K562 (cell line): ENCODE results near the gene RCOR3. TPM values are rescaled to one million over a fixed set of nuclear protein-coding genes. Genes with fewer than 3 reads are reported as not detected.

Experiments used
- CBX1 ChIP-seq: sonication (generic); IDR thresholded peaks from 2 replicates; pipeline ENCODE4 v1.6.1; 2016; ENCODE audit warnings: antibody characterized with exemption, low read depth, mild to moderate bottlenecking
- MAFG ChIP-seq: fragments of 450-650 bp; conservative IDR thresholded peaks from 2 replicates; pipeline ENCODE4 v1.6.1; 2016; ENCODE audit warnings: missing genetic modification characterization, missing compliant biosample characterization
- NR1H2 ChIP-seq: sonication (generic); formaldehyde crosslinking; IDR thresholded peaks from 2 replicates; pipeline ENCODE4 v1.4.0; 2020; ENCODE audit warnings: mild to moderate bottlenecking, missing genetic modification reagents
- PHF8 ChIP-seq: fragments of 200-600 bp; sonication (generic); IDR thresholded peaks from 2 replicates; pipeline ENCODE4 v1.6.1; 2012; ENCODE audit warnings: mixed run types, mild to moderate bottlenecking, inconsistent platforms, low read length, moderate library complexity, borderline replicate concordance
- POLR2A ChIP-seq: fragments of 450-650 bp; conservative IDR thresholded peaks from 2 replicates; pipeline ENCODE4 v1.6.1; 2016
- POLR2AphosphoS5 ChIP-seq: IDR thresholded peaks from 2 replicates; pipeline ENCODE4 v1.6.1; 2011; ENCODE audit warnings: mild to moderate bottlenecking, low read depth, low read length, moderate library complexity; ENCODE audit not compliant: control insufficient read depth, insufficient read depth
- RBFOX2 ChIP-seq: fragments of 200-400 bp; formaldehyde crosslinking; IDR thresholded peaks from 2 replicates; pipeline ENCODE4 v1.6.1; 2017; ENCODE audit warnings: low read depth, mild to moderate bottlenecking, low read length, moderate library complexity
- UBTF ChIP-seq, 2 experiments: IDR thresholded peaks; 2 replicates each; pipeline ENCODE4 v1.6.1; 2012; ENCODE audit warnings: improper control_type of control experiment in 2 of 2, low read depth in 2 of 2, low read length in 2 of 2, borderline replicate concordance in 1 of 2
- ZEB2 ChIP-seq: fragments of 450-650 bp; IDR thresholded peaks from 2 replicates; pipeline ENCODE4 v1.6.1; 2016
- ZNF239 ChIP-seq: fragments of 250-450 bp; sonication (Bioruptor Pico); IDR thresholded peaks from 2 replicates; pipeline ENCODE4 v1.4.0; 2020; ENCODE audit warnings: mild to moderate bottlenecking
- ZNF282 ChIP-seq: sonication (generic); formaldehyde crosslinking; IDR thresholded peaks from 2 replicates; pipeline ENCODE4 v1.8.1; 2023; ENCODE audit warnings: missing genetic modification reagents
- ZNF644 ChIP-seq: fragments of 200-800 bp; sonication (Bioruptor generic); IDR thresholded peaks from 2 replicates; pipeline ENCODE4 v1.6.1; 2016; ENCODE audit warnings: low read depth, missing genetic modification characterization, missing compliant biosample characterization
- ZNF830 ChIP-seq: fragments of 250-450 bp; sonication (Bioruptor Pico); IDR thresholded peaks from 2 replicates; pipeline ENCODE4 v1.5.0; 2021; ENCODE audit warnings: mild to moderate bottlenecking
- ZSCAN29 ChIP-seq: fragments of 450-650 bp; IDR thresholded peaks from 2 replicates; pipeline ENCODE4 v1.6.1; 2017
- polyA plus RNA-seq, 8 experiments: library from polyadenylated mRNA; depleted of rRNA in 4 of 8; stranded (reverse) in 5 of 8; unstranded in 3 of 8; fragments of >200 nt; fragmentation: Nextera tagmentation in 2 of 8; fragmentation: Illumina TruSeq in 1 of 8; extraction: Ambion mirVana in 2 of 8; extraction: Trizol in 1 of 8; gene quantifications; 2 replicates each; pipeline versions ENCODE4 v1.2.1 to v1.2.3, GENCODE V29; 2011 to 2014; ENCODE audit warnings: inconsistent platforms in 1 of 8, missing spikeins in 1 of 8
- total RNA-seq, 7 experiments: library from RNA; depleted of rRNA in 6 of 7; stranded (reverse); fragments of >200 nt in 6 of 7; fragmentation: Illumina TruSeq in 2 of 7; extraction: Trizol in 2 of 7; gene quantifications; 2 replicates each; pipeline versions ENCODE4 v1.2.1 to v1.2.3, GENCODE V29; 2011 to 2021; ENCODE audit warnings: low replicate concordance in 1 of 7
- TF ChIP-seq, protein P1 (sequence below): fragments of 450-650 bp; formaldehyde crosslinking; IDR thresholded peaks from 2 replicates; pipeline ENCODE4 v1.4.0; 2020; ENCODE audit warnings: mild to moderate bottlenecking, moderate library complexity
- TF ChIP-seq, protein P2 (sequence below): fragments of 250-450 bp; sonication (Bioruptor Pico); IDR thresholded peaks from 2 replicates; pipeline ENCODE4 v1.4.0; 2020

Gene RCOR3
- total and polyA plus RNA-seq, 9 of the 15 experiments (the other 6 are each of a cell fraction or from before 2014, with no cell fraction given) = 9.7 to 42.7 (median 29.5) TPM

GRCh38 chr1:211260141-211261107 lies 1.3 kb downstream of the RCOR3 start (continued):
- no peak for TF ChIP-seq UBTF (IDR thresholded peaks at IDR 0.05; ENCODE audit: borderline replicate concordance in 1 of 2, low read depth in 2 of 2, low read length in 2 of 2)
- 0 out of 2 replicates have a peak, but pooled peaks have one; percentile 28 for TF ChIP-seq CBX1
- no peak for TF ChIP-seq ZEB2
- no peak for TF ChIP-seq ZNF644 (tag)
- no peak for TF ChIP-seq ZNF830 (CRISPR knock-in tag)
- peak; percentile 87 for TF ChIP-seq RBFOX2
- peak; percentile 45; the same call in 1 of the 2 replicates for TF ChIP-seq PHF8
- no peak for TF ChIP-seq NR1H2 (CRISPR knock-in tag)
- TF ChIP-seq ZNF239 (CRISPR knock-in tag) = peak; percentile 44; the same call in 1 of the 2 replicates
- peak; percentile 71 for TF ChIP-seq POLR2A
- TF ChIP-seq ZNF282 (CRISPR knock-in tag) = 0 out of 2 replicates have a peak, but pooled peaks have one; percentile 31
- TF ChIP-seq, protein P1, sequence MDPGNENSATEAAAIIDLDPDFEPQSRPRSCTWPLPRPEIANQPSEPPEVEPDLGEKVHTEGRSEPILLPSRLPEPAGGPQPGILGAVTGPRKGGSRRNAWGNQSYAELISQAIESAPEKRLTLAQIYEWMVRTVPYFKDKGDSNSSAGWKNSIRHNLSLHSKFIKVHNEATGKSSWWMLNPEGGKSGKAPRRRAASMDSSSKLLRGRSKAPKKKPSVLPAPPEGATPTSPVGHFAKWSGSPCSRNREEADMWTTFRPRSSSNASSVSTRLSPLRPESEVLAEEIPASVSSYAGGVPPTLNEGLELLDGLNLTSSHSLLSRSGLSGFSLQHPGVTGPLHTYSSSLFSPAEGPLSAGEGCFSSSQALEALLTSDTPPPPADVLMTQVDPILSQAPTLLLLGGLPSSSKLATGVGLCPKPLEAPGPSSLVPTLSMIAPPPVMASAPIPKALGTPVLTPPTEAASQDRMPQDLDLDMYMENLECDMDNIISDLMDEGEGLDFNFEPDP (CRISPR knock-in tag) = no peak
- no peak for TF ChIP-seq MAFG (tag)
- TF ChIP-seq POLR2AphosphoS5 = peak; percentile 53; the same call in 1 of the 2 replicates
- TF ChIP-seq ZSCAN29 = peak; percentile 71; the same call in 1 of the 2 replicates
- TF ChIP-seq, protein P2, sequence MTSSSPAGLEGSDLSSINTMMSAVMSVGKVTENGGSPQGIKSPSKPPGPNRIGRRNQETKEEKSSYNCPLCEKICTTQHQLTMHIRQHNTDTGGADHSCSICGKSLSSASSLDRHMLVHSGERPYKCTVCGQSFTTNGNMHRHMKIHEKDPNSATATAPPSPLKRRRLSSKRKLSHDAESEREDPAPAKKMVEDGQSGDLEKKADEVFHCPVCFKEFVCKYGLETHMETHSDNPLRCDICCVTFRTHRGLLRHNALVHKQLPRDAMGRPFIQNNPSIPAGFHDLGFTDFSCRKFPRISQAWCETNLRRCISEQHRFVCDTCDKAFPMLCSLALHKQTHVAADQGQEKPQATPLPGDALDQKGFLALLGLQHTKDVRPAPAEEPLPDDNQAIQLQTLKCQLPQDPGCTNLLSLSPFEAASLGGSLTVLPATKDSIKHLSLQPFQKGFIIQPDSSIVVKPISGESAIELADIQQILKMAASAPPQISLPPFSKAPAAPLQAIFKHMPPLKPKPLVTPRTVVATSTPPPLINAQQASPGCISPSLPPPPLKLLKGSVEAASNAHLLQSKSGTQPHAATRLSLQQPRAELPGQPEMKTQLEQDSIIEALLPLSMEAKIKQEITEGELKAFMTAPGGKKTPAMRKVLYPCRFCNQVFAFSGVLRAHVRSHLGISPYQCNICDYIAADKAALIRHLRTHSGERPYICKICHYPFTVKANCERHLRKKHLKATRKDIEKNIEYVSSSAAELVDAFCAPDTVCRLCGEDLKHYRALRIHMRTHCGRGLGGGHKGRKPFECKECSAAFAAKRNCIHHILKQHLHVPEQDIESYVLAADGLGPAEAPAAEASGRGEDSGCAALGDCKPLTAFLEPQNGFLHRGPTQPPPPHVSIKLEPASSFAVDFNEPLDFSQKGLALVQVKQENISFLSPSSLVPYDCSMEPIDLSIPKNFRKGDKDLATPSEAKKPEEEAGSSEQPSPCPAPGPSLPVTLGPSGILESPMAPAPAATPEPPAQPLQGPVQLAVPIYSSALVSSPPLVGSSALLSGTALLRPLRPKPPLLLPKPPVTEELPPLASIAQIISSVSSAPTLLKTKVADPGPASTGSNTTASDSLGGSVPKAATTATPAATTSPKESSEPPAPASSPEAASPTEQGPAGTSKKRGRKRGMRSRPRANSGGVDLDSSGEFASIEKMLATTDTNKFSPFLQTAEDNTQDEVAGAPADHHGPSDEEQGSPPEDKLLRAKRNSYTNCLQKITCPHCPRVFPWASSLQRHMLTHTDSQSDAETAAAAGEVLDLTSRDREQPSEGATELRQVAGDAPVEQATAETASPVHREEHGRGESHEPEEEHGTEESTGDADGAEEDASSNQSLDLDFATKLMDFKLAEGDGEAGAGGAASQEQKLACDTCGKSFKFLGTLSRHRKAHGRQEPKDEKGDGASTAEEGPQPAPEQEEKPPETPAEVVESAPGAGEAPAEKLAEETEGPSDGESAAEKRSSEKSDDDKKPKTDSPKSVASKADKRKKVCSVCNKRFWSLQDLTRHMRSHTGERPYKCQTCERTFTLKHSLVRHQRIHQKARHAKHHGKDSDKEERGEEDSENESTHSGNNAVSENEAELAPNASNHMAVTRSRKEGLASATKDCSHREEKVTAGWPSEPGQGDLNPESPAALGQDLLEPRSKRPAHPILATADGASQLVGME (CRISPR knock-in tag) = peak; percentile 84; the same call in 1 of the 2 replicates
